HG03066 (cell line): ENCODE results near the gene CSF2RB.

Experiments
- ATAC-seq: cut with Tn5 transposase; IDR thresholded peaks from one replicate; pipeline ENCODE4 v1.9.1; 2021; ENCODE audit warnings: low read depth; ENCODE audit not compliant: unreplicated experiment

CSF2RB gene

DNA sequence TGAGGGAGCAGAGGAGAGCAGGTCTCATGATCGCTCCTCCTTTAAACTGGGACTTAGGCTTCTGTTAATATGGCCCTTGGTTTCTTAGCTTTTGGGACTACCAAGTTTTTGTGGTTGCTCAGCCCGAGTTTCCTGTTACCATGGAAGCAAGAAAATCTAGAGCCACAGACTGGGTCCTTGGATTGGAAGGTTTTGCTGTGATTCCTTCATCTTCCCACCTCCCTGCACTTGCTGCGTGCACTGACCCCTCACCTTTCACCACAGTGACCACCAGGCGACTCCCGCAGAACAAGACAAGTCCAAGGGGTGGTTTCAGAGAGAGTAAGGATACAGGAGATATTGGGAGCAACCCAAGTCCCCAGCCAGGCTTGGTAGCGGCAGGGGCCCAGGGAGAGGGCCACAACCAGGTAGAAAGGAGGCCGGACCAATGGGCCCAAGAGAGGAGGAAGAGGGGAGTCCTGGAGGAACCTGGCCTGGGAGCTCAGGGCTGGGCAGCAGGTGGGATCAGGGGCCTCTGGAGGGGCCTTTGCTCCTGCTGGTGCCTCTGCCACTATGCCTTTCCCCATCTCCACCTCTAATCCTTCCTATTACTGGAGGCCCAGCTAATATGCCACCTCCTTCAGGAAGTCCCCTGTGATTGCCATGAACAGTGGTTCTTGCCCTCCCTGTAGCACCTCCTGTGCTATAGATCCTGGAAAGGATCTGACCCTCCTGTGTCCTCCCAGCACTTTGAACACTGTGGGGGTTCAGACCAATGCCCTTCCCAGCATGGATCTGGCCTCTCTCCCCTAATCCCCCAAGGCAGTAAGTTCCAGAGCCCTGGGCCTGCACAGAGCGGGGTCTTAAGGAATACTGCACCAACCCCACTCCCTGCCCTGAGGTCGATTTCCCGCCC is 21.2 kb downstream of the CSF2RB start:
- ATAC-seq = no peak

DNA sequence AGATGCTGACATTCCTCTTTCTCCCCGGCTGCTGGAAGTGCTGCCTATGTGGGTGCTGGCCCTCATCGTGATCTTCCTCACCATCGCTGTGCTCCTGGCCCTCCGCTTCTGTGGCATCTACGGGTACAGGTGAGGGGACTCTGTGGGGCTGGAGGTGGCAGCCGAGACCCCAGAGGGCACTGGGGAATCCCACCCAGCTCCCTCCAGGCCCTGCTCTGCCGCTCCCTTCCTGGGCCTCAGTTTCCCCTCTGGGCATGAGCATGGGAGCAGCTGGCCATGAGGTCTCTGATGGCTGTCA is 21.8 kb downstream of the CSF2RB start:
- no peak for ATAC-seq

DNA sequence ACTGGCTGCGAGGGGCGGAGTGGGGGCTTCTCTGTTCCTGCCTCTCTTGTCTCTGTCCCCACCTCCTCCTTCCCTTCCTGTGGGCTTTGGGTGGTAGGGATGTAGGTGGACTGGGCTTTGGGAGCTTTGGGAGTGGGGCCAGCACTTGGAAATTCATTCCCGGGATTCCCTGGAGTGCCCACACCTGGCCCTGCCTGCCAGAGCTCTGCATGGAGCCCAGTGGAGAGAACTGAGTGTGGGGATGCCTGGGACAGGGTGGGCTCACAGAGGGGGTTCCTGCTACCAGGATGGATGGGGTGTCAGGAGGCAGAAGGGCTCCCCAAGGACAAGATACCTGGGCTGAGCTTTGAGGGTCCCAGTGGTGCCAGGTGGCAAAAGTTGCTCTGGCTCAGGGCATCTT is 22.3 kb downstream of the CSF2RB start:
- ATAC-seq = no peak

- no peak for ATAC-seq
Observed at GRCh38 chr22:36936362-36937116, 23.1 kb downstream of the CSF2RB start.

DNA sequence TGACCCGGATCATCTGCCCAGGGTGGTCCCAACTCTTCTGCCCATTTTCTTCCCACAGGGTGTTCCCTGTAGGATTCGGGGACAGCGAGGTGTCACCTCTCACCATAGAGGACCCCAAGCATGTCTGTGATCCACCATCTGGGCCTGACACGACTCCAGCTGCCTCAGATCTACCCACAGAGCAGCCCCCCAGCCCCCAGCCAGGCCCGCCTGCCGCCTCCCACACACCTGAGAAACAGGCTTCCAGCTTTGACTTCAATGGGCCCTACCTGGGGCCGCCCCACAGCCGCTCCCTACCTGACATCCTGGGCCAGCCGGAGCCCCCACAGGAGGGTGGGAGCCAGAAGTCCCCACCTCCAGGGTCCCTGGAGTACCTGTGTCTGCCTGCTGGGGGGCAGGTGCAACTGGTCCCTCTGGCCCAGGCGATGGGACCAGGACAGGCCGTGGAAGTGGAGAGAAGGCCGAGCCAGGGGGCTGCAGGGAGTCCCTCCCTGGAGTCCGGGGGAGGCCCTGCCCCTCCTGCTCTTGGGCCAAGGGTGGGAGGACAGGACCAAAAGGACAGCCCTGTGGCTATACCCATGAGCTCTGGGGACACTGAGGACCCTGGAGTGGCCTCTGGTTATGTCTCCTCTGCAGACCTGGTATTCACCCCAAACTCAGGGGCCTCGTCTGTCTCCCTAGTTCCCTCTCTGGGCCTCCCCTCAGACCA is 24.0 kb downstream of the CSF2RB start:
- no peak for ATAC-seq

GRCh38 chr22:36938028-36938425 is 24.6 kb downstream of the CSF2RB start:
- ATAC-seq = no peak

GRCh38 chr22:36938886-36939285 is 25.5 kb downstream of the CSF2RB start:
- no peak for ATAC-seq

- no peak for ATAC-seq
Observed at GRCh38 chr22:36940676-36941075, 27.2 kb downstream of the CSF2RB start.

DNA sequence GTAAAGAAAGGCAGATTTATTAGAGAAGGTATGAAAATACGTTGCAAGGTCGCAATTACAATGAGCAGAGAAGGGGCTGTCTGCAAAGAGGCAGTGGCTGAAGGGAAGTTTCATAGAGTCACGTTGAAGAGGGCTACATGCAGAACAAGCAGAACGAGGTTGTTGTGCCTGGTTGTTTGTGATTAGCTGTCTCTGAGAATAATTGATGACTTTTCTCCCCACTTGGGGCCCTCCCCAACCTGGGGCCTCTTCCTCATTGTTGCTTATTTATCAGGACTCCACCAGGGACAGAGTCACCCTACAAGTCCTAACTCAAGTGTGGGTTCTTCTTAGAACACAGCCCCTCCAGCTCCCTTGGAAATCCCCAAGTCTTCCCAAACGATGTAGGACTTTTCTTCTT is 29.1 kb downstream of the CSF2RB start:
- ATAC-seq = no peak

DNA sequence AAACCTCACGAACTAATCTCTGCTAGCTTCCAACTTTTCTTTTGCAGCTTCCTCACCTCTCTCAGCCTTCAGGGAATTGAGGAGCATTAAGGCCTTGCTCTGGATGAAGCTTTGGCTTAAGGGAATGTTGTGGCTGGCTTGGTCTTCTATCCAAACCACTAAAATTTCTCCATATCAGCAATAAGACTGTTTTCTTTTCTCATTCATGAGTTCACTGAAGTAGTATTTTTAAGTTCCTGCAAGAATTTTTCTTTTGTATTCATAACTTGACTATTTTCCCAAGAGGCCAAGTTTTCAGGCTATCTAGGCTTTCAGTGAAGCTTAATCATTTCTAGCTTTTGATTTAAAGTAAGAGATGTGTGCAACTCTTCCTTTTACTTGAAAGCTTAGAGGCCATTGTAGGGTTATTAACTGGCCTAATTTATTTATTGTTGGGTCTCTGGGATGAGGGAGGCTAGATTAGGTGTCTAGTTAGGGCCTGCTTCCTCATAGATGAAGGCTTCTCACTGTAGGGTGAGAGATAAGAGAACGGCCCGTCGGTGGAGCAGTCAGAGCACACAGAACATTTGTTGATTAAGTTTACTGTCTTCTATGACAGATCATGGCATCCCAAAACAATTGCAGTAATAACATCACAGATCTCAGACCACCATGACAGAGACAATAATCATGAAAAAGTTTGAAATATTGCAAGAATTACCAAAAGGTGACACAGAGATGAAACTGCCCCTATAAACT is 33.2 kb downstream of the CSF2RB start:
- ATAC-seq = no peak

- no peak for ATAC-seq
Observed at GRCh38 chr22:36948273-36949225, 35.1 kb downstream of the CSF2RB start.

GRCh38 chr22:36950797-36951590 is 37.6 kb downstream of the CSF2RB start:
- ATAC-seq = no peak

DNA sequence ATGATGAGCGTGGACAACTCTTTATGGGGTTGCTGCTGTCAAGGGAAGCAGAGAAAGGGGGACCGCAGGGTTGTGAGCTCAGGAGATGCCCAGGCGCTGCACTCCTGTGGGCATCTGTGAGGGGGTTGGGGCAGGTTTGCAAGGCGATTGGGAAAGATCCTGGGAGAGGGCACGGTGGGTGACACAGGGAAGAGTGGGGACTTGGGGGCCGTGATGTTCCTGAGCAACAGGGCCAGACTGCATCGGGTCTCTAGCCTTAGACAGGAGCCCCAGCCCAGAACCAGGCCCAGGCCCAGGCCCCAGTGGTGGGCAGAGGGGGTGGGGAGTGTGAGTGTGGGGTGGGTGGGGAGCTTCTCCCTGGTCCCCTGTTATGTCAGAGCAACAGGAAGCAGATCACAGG is 38.3 kb downstream of the CSF2RB start:
- no peak for ATAC-seq

DNA sequence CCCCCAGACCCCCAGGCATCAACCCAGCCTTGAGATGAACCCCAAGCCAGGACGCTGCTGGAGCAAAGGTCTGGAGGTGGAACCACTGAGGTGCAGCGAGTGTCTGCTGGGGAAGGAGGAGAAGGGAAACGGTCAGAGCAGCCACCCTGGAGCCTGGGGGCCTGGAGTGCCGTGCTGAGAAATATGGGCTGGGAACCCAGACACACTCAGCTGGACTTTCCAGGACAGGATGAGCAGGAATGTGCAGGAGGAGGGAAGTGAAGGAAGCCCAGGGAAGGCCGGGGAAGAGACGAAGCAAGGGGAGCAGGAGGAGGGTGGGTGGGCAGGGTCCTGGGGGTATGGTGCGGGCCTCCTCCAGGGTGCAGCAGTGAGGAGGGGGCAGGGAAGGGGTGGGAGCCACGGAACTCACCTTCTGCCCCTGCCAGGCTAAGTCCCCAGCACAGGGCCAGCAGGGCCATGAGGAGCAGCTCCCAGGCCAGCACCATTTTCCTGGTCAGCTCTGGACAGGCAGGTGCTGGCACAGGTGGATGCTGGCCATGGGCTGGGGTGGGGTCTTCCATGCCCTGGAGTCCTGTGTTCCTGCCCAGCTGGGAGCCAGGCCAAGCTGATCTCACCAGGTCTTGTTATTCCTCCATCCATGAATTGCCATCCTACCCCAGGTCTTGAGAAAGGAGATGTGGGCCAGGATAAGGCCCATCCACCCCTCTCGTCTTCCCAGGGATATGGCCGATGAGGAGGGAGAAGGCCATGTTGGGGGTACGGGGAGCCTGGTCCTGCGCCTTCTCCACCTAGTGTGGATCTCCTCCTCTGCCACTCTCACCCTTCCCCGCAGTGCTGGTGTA is 40.0 kb downstream of the CSF2RB start:
- no peak for ATAC-seq

DNA sequence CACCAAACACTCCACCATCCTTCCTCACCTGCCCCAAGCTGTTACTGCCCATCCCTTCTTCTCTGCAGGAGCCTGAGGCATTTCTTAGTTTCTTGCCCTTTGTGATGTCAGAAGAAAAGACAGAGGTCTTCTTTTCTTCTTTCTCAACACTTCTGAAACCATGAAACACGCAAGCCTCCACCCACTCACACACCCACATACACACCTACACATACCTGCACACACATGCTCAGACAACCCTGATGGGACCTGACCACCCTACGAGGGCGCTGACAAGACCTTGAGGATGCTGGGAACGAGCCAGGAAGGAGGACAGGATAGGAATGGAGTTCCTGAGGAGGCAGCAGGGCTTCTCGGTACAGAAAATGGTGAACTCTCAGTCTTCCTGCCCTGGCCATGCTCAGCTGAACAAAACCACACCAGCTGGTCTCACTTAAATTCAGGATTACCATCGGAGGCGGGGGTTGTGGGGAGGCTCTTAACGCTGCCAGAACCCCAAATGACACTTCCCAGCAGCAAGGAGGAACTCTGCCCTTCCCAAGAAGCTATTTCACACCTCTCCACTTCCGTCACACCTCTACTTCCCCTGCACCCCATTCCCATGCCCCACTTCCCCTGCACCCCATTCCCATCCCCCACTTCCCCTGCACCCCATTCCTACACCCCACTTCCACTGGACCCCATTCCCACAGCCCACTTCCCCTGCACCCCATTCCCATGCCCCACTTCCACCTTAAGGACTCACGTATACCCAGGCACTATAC is 41.0 kb downstream of the CSF2RB start:
- ATAC-seq = no peak

DNA sequence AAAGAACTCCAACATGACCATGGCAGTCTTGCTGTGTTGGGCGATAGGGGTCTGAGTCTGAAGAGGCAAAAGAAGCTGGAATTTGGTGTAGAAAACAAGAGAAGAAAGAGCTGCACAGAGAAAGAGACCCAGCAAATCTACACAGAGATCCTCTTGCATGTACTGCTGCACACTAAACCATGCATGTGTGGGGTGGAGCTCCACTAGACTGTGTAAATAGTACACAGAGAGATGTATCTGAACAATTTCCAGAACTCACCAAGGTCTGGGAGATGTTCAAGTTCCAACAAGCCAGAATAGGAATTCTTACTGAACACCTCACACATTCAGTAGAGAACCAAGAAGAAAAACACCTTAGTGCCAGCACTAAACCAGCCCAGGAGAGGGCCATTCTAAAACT is 42.3 kb downstream of the CSF2RB start:
- ATAC-seq = no peak

GRCh38 chr22:36958366-36958765 is 44.9 kb downstream of the CSF2RB start:
- no peak for ATAC-seq
